ENCODE results near the gene ST8SIA1.

DNA sequence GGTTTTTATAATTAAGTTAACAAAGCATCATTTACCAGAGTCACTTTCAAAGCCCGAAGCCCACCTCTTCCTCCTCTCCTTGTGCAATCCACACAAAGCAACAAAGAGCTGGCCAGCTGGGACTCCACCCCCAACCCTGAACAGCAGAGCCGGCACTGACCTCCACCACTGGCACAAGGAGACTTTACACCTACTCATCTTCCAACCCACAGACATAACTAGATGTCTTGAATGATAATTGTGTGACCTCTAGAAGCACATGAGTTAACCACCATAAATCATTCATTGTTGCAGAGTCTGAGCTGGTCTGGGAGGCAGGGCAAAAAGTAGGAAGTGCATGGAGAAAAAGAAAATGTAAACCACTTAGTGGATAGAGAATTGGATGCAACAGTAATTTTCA lies 72.2 kb downstream of the ST8SIA1 start:
- TF ChIP-seq, protein P1, sequence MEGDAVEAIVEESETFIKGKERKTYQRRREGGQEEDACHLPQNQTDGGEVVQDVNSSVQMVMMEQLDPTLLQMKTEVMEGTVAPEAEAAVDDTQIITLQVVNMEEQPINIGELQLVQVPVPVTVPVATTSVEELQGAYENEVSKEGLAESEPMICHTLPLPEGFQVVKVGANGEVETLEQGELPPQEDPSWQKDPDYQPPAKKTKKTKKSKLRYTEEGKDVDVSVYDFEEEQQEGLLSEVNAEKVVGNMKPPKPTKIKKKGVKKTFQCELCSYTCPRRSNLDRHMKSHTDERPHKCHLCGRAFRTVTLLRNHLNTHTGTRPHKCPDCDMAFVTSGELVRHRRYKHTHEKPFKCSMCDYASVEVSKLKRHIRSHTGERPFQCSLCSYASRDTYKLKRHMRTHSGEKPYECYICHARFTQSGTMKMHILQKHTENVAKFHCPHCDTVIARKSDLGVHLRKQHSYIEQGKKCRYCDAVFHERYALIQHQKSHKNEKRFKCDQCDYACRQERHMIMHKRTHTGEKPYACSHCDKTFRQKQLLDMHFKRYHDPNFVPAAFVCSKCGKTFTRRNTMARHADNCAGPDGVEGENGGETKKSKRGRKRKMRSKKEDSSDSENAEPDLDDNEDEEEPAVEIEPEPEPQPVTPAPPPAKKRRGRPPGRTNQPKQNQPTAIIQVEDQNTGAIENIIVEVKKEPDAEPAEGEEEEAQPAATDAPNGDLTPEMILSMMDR (IDR thresholded peaks at IDR 0.05) = no peak
- TF ChIP-seq POLR2A (IDR thresholded peaks at IDR 0.05) = no peak
